ENCODE results near the gene INPP5A. TPM values are rescaled to one million over a fixed set of nuclear protein-coding genes. Genes with fewer than 3 reads are reported as not detected.

Gene INPP5A
- total and polyA plus RNA-seq, 9 of the 15 experiments (the other 6 are each of a cell fraction or from before 2014, with no cell fraction given): 0.66 to 11.6 (median 7.7) TPM

- Histone ChIP-seq H4K20me1 (replicated peaks; ENCODE audit: control insufficient read depth, insufficient read depth, low read length) (no peaks in the 10 kb centered on the region), H3K27me3 (ENCODE audit: control insufficient read depth in 2 of 2, insufficient read depth in 2 of 2, low read length in 2 of 2) (no peaks in the 10 kb centered on the region), H3K4me3 (no peak overlapping the region), H3K79me2 (ENCODE audit: control insufficient read depth, insufficient read depth, low read length) (no peaks in the 10 kb centered on the region), H2AFZ (ENCODE audit: low read depth, low read length) (no peak overlapping the region), H3K9me1 (ENCODE audit: control insufficient read depth, insufficient read depth, low read length) (no peaks in the 10 kb centered on the region), H3K9me3 (replicated peaks; ENCODE audit: control insufficient read depth, insufficient read depth, low read depth, low read length) (no peaks in the 10 kb centered on the region), H3K27ac (ENCODE audit: extremely low read depth, low read depth, low read length) (no peak overlapping the region), H3K4me1 (replicated peaks in 1 of 2; ENCODE audit: control insufficient read depth in 2 of 2, insufficient read depth in 2 of 2, low read length in 2 of 2) (peaks cover 0 to 3% of the 10 kb centered on the region in 2 experiments; a peak in 1 of 5 replicates), H3K4me2 (ENCODE audit: insufficient read depth, low read length) (no peak overlapping the region), H3K36me3 (ENCODE audit: control insufficient read depth, insufficient read depth, low read length) (no peaks in the 10 kb centered on the region), H3K9ac (ENCODE audit: insufficient read depth in 1 of 2, low read depth in 2 of 2, low read length in 2 of 2) (no peak overlapping the region)
- no peak for TF ChIP-seq SMARCC2 (IDR thresholded peaks at IDR 0.05; ENCODE audit: low read depth)
- no peak for TF ChIP-seq FOXJ2 (tag; IDR thresholded peaks at IDR 0.05)
- TF ChIP-seq KDM5B (IDR thresholded peaks at IDR 0.05; ENCODE audit: insufficient replicate concordance, low read depth, low read length): no peak
- no peak for TF ChIP-seq ZKSCAN8 (CRISPR knock-in tag; IDR thresholded peaks at IDR 0.05)
- TF ChIP-seq TAF7 (tag; IDR thresholded peaks at IDR 0.05): no peak
- TF ChIP-seq MAZ (CRISPR knock-in tag; conservative IDR thresholded peaks at IDR 0.05 in 1 of 2, IDR thresholded peaks at IDR 0.05 in 1 of 2): no peak
- TF ChIP-seq ELK3 (CRISPR knock-in tag; IDR thresholded peaks at IDR 0.05): no peak
- no peak for TF ChIP-seq TSC22D4 (tag; IDR thresholded peaks at IDR 0.05)
- WGBS (ENCODE audit: insufficient coverage, low coverage, missing lambda C conversion rate): 87% methylated on average over 32 of the region's 48 CpGs
- in situ Hi-C loops (cut with MboI) (no loop called here), intact Hi-C loops (cut with micrococcal nuclease) (no loop called here)
- FAIRE-seq (no peak), DNase-seq (ENCODE audit: extremely low read depth in 1 of 4, low spot score in 3 of 4) (no peak), ATAC-seq (no peak)
- BruUV-seq (replicated peaks): no TSS peak
- ChIA-PET CTCF (ENCODE audit: low intra/inter-chr PET ratio) (no interaction called here), POLR2A (interaction anchor here (1.0 kb wide), 1 partner anchor 25 kb away, joined by 3 read pairs; no protein-coding TSS in a partner anchor)
Observed at GRCh38 chr10:132722394-132723329, 185.1 kb downstream of the INPP5A start.

Data from K562 (cell line).